ENCODE results near the gene ZNF474. TPM values are rescaled to one million over a fixed set of nuclear protein-coding genes. Genes with fewer than 3 reads are reported as not detected.
A peak's percentile ranks its signal among the peaks of the same experiment; 100 is the strongest.

The ZNF474 gene
- total RNA-seq, 1 experiment from 2014 or later, result 0.73 TPM

GRCh38 chr5:122192497-122193496, 63.5 kb downstream of the ZNF474 start:
- Mint-ChIP-seq H3K4me3 (ENCODE audit: low read depth, unreplicated experiment) (no peak overlapping the region), H3K4me1 (ENCODE audit: low read depth, unreplicated experiment) (no peaks in the 10 kb centered on the region), H3K27ac (ENCODE audit: unreplicated experiment) (no peak overlapping the region), H3K36me3 (ENCODE audit: insufficient read depth, unreplicated experiment) (no peaks in the 10 kb centered on the region), H3K27me3 (ENCODE audit: unreplicated experiment) (peaks cover 3% of the 10 kb centered on the region), H3K9me3 (ENCODE audit: low read depth, unreplicated experiment) (no peaks in the 10 kb centered on the region)
- TF ChIP-seq CTCF (IDR thresholded peaks at IDR 0.05; ENCODE audit: unreplicated experiment), result peak; percentile 65
- intact Hi-C loops (cut with micrococcal nuclease; ENCODE audit: unreplicated experiment), result loop anchor here (1.0 to 10.0 kb wide), 2 partner anchors 300 to 512 kb away; no protein-coding TSS in a partner anchor
- peak; percentile 62 for DNase-seq
- CTCF ChIA-PET, result interaction anchor here (0.5 kb wide), 1 partner anchor 308 kb away, joined by 6 read pairs; no protein-coding TSS in a partner anchor
- no TSS peak for BruUV-seq (replicated peaks)

GRCh38 chr5:122195802-122196394, 66.6 kb downstream of the ZNF474 start:
- no peaks in the 10 kb centered on the region for H3K36me3 Mint-ChIP-seq (ENCODE audit: insufficient read depth, unreplicated experiment)
- TF ChIP-seq CTCF (IDR thresholded peaks at IDR 0.05; ENCODE audit: unreplicated experiment), result peak; percentile 62
- no peaks in the 10 kb centered on the region for H3K4me1 Mint-ChIP-seq (ENCODE audit: low read depth, unreplicated experiment)
- intact Hi-C loops (cut with micrococcal nuclease; ENCODE audit: unreplicated experiment), result loop anchor here (1.0 to 10.0 kb wide), 2 partner anchors 219 to 509 kb away; no protein-coding TSS in a partner anchor
- no peak overlapping the region for H3K4me3 Mint-ChIP-seq (ENCODE audit: low read depth, unreplicated experiment)
- H3K27me3 Mint-ChIP-seq (ENCODE audit: unreplicated experiment), result peaks cover 23% of the 10 kb centered on the region
- CTCF ChIA-PET, result interaction anchor here (0.6 to 2.4 kb wide), 8 partner anchors 13 to 1172 kb away, joined by 3 to 12 read pairs (median 4); no protein-coding TSS in a partner anchor
- no peak overlapping the region for H3K27ac Mint-ChIP-seq (ENCODE audit: unreplicated experiment)
- H3K9me3 Mint-ChIP-seq (ENCODE audit: low read depth, unreplicated experiment), result no peaks in the 10 kb centered on the region
- no TSS peak for BruUV-seq (replicated peaks)
- DNase-seq, result peak; percentile 50

DNA sequence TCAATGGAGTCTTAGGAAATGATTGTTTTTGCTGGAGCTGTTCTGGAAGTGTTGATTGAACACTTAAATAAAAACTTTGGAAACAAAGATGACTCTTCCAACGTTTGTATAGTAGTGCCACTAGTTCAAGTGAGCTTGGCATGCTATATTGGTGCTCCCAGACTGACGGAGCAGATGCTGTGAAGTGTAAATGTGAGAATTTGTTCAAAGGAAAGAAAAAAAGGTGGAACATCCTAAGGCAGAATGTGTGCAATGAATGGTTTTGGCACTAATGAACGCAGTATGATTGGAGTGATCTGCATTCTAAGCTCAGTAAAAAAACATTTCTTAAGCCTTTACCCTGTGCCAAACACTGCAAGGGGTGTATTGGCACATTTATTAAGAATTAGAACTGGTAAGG, 69.8 kb downstream of the ZNF474 start:
- TF ChIP-seq CTCF (IDR thresholded peaks at IDR 0.05; ENCODE audit: unreplicated experiment), result no peak
- BruUV-seq (replicated peaks), result no TSS peak
- H3K27me3 Mint-ChIP-seq (ENCODE audit: unreplicated experiment), result peaks cover 23% of the 10 kb centered on the region
- H3K4me3 Mint-ChIP-seq (ENCODE audit: low read depth, unreplicated experiment), result no peak overlapping the region
- DNase-seq, result no peak
- intact Hi-C loops (cut with micrococcal nuclease; ENCODE audit: unreplicated experiment), result loop anchor here (10.0 kb wide), 1 partner anchor 506 kb away; no protein-coding TSS in a partner anchor
- no peaks in the 10 kb centered on the region for H3K4me1 Mint-ChIP-seq (ENCODE audit: low read depth, unreplicated experiment)
- no peaks in the 10 kb centered on the region for H3K36me3 Mint-ChIP-seq (ENCODE audit: insufficient read depth, unreplicated experiment)
- H3K27ac Mint-ChIP-seq (ENCODE audit: unreplicated experiment), result no peak overlapping the region
- CTCF ChIA-PET, result no interaction called here
- no peaks in the 10 kb centered on the region for H3K9me3 Mint-ChIP-seq (ENCODE audit: low read depth, unreplicated experiment)

DNA sequence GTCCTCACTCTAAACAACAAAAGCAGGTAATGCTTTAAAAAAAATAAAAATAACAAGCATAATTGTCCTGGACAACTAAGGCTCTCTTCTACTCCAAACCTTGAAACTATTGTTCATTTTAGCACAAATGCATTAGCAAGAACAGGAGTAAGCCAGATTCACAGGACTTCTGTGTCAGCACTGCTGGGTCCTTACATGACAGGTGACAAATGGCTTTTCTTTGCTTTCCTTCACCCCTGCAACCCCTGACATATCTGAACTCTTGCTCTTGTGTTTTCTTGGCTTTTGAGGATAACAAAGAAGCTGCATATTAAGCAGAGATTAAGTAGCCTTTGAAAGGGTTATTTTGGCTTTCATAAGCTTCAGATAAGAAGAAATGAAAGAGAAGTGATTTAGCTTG, 71.1 kb downstream of the ZNF474 start:
- CTCF ChIA-PET, result interaction anchor here (0.9 kb wide), 1 partner anchor 99 kb away, joined by 3 read pairs; no protein-coding TSS in a partner anchor
- Mint-ChIP-seq H3K4me3 (ENCODE audit: low read depth, unreplicated experiment) (no peak overlapping the region), H3K27me3 (ENCODE audit: unreplicated experiment) (peaks cover 30% of the 10 kb centered on the region), H3K9me3 (ENCODE audit: low read depth, unreplicated experiment) (no peaks in the 10 kb centered on the region), H3K4me1 (ENCODE audit: low read depth, unreplicated experiment) (no peaks in the 10 kb centered on the region), H3K27ac (ENCODE audit: unreplicated experiment) (no peak overlapping the region), H3K36me3 (ENCODE audit: insufficient read depth, unreplicated experiment) (no peaks in the 10 kb centered on the region)
- TF ChIP-seq CTCF (IDR thresholded peaks at IDR 0.05; ENCODE audit: unreplicated experiment), result no peak
- intact Hi-C loops (cut with micrococcal nuclease; ENCODE audit: unreplicated experiment), result no loop called here
- no TSS peak for BruUV-seq (replicated peaks)
- no peak for DNase-seq

Data from Calu3 (cell line).